ENCODE results near the gene CLCNKB. TPM values are rescaled to one million over a fixed set of nuclear protein-coding genes. Genes with fewer than 3 reads are reported as not detected.

The CLCNKB gene
- total RNA-seq, 1 donor from 2014 or later: not detected

GRCh38 chr1:16091296-16091695 is 47.7 kb downstream of the CLCNKB start:
- Histone ChIP-seq H3K4me3 (ENCODE audit: low read length in 3 of 3) (no peak overlapping the region), H3K36me3 (ENCODE audit: control insufficient read depth in 3 of 3, insufficient read depth in 3 of 3, low read length in 3 of 3) (no peaks in the 10 kb centered on the region), H3K27me3 (ENCODE audit: control insufficient read depth in 3 of 3, insufficient read depth in 3 of 3, low read length in 3 of 3) (peaks cover 5 to 12% (median 5%) of the 10 kb centered on the region in 3 donors), H3K9me3 (ENCODE audit: control insufficient read depth in 3 of 3, low read length in 3 of 3) (no peaks in the 10 kb centered on the region), H3K4me1 (ENCODE audit: control insufficient read depth in 3 of 3, insufficient read depth in 3 of 3, low read length in 3 of 3) (peaks cover 0 to 2% (median 0%) of the 10 kb centered on the region in 3 donors), H3K27ac (ENCODE audit: low read depth, low read length) (no peak overlapping the region), H3K9ac (ENCODE audit: low read depth in 1 of 3, low read length in 3 of 3) (no peak overlapping the region)

- Histone ChIP-seq H3K9ac (ENCODE audit: low read depth in 1 of 3, low read length in 3 of 3) (no peak overlapping the region), H3K9me3 (ENCODE audit: control insufficient read depth in 3 of 3, low read length in 3 of 3) (no peaks in the 10 kb centered on the region), H3K27me3 (ENCODE audit: control insufficient read depth in 3 of 3, insufficient read depth in 3 of 3, low read length in 3 of 3) (peaks cover 5 to 12% (median 10%) of the 10 kb centered on the region in 3 donors), H3K4me1 (ENCODE audit: control insufficient read depth in 3 of 3, insufficient read depth in 3 of 3, low read length in 3 of 3) (peaks cover 0 to 2% (median 0%) of the 10 kb centered on the region in 3 donors), H3K27ac (ENCODE audit: low read depth, low read length) (no peak overlapping the region), H3K4me3 (ENCODE audit: low read length in 3 of 3) (no peak overlapping the region), H3K36me3 (ENCODE audit: control insufficient read depth in 3 of 3, insufficient read depth in 3 of 3, low read length in 3 of 3) (no peaks in the 10 kb centered on the region)
Observed at GRCh38 chr1:16092097-16092922, 48.7 kb downstream of the CLCNKB start.

GRCh38 chr1:16092923-16093511 is 49.4 kb downstream of the CLCNKB start:
- H3K4me3 ChIP-seq (ENCODE audit: low read length in 3 of 3): no peak overlapping the region
- no peak overlapping the region for H3K27ac ChIP-seq (ENCODE audit: low read depth, low read length)
- H3K9ac ChIP-seq (ENCODE audit: low read depth in 1 of 3, low read length in 3 of 3): no peak overlapping the region
- H3K9me3 ChIP-seq (ENCODE audit: control insufficient read depth in 3 of 3, low read length in 3 of 3): no peaks in the 10 kb centered on the region
- no peaks in the 10 kb centered on the region for H3K36me3 ChIP-seq (ENCODE audit: control insufficient read depth in 3 of 3, insufficient read depth in 3 of 3, low read length in 3 of 3)
- peaks cover 0 to under 1% (median 0%) of the 10 kb centered on the region in 3 donors for H3K4me1 ChIP-seq (ENCODE audit: control insufficient read depth in 3 of 3, insufficient read depth in 3 of 3, low read length in 3 of 3)
- H3K27me3 ChIP-seq (ENCODE audit: control insufficient read depth in 3 of 3, insufficient read depth in 3 of 3, low read length in 3 of 3): peaks cover 5 to 12% (median 10%) of the 10 kb centered on the region in 3 donors

- no peaks in the 10 kb centered on the region for H3K36me3 ChIP-seq (ENCODE audit: control insufficient read depth in 3 of 3, insufficient read depth in 3 of 3, low read length in 3 of 3)
- H3K9ac ChIP-seq (ENCODE audit: low read depth in 1 of 3, low read length in 3 of 3): no peak overlapping the region
- peaks cover 5 to 12% (median 10%) of the 10 kb centered on the region in 3 donors for H3K27me3 ChIP-seq (ENCODE audit: control insufficient read depth in 3 of 3, insufficient read depth in 3 of 3, low read length in 3 of 3)
- no peaks in the 10 kb centered on the region for H3K4me1 ChIP-seq (ENCODE audit: control insufficient read depth in 3 of 3, insufficient read depth in 3 of 3, low read length in 3 of 3)
- H3K27ac ChIP-seq (ENCODE audit: low read depth, low read length): no peak overlapping the region
- H3K4me3 ChIP-seq (ENCODE audit: low read length in 3 of 3): no peak overlapping the region
- no peaks in the 10 kb centered on the region for H3K9me3 ChIP-seq (ENCODE audit: control insufficient read depth in 3 of 3, low read length in 3 of 3)
Observed at GRCh38 chr1:16093611-16094010, 50.0 kb downstream of the CLCNKB start.

- Histone ChIP-seq H3K4me3 (ENCODE audit: low read length in 3 of 3) (no peak overlapping the region), H3K36me3 (ENCODE audit: control insufficient read depth in 3 of 3, insufficient read depth in 3 of 3, low read length in 3 of 3) (no peaks in the 10 kb centered on the region), H3K9ac (ENCODE audit: low read depth in 1 of 3, low read length in 3 of 3) (no peak overlapping the region), H3K9me3 (ENCODE audit: control insufficient read depth in 3 of 3, low read length in 3 of 3) (no peaks in the 10 kb centered on the region), H3K4me1 (ENCODE audit: control insufficient read depth in 3 of 3, insufficient read depth in 3 of 3, low read length in 3 of 3) (no peaks in the 10 kb centered on the region), H3K27ac (ENCODE audit: low read depth, low read length) (no peak overlapping the region), H3K27me3 (ENCODE audit: control insufficient read depth in 3 of 3, insufficient read depth in 3 of 3, low read length in 3 of 3) (peaks cover 5 to 12% (median 10%) of the 10 kb centered on the region in 3 donors)
Observed at GRCh38 chr1:16094453-16095158, 51.0 kb downstream of the CLCNKB start.

- H3K9ac ChIP-seq (ENCODE audit: low read depth in 1 of 3, low read length in 3 of 3): no peak overlapping the region
- no peaks in the 10 kb centered on the region for H3K36me3 ChIP-seq (ENCODE audit: control insufficient read depth in 3 of 3, insufficient read depth in 3 of 3, low read length in 3 of 3)
- peaks cover 5 to 12% (median 10%) of the 10 kb centered on the region in 3 donors for H3K27me3 ChIP-seq (ENCODE audit: control insufficient read depth in 3 of 3, insufficient read depth in 3 of 3, low read length in 3 of 3)
Observed at GRCh38 chr1:16095447-16095846, 51.9 kb downstream of the CLCNKB start.

GRCh38 chr1:16099412-16099811 is 55.8 kb downstream of the CLCNKB start:
- Histone ChIP-seq H3K9ac (ENCODE audit: low read depth in 1 of 3, low read length in 3 of 3) (no peak overlapping the region), H3K36me3 (ENCODE audit: control insufficient read depth in 3 of 3, insufficient read depth in 3 of 3, low read length in 3 of 3) (no peaks in the 10 kb centered on the region), H3K4me3 (ENCODE audit: low read length in 3 of 3) (no peak overlapping the region), H3K4me1 (ENCODE audit: control insufficient read depth in 3 of 3, insufficient read depth in 3 of 3, low read length in 3 of 3) (no peaks in the 10 kb centered on the region), H3K9me3 (ENCODE audit: control insufficient read depth in 3 of 3, low read length in 3 of 3) (no peaks in the 10 kb centered on the region), H3K27me3 (ENCODE audit: control insufficient read depth in 3 of 3, insufficient read depth in 3 of 3, low read length in 3 of 3) (peaks cover 5 to 12% (median 10%) of the 10 kb centered on the region in 3 donors), H3K27ac (ENCODE audit: low read depth, low read length) (no peak overlapping the region)

More at GRCh38 chr1:16095447-16095846, 51.9 kb downstream of the CLCNKB start:
- Histone ChIP-seq H3K4me1 (ENCODE audit: control insufficient read depth in 3 of 3, insufficient read depth in 3 of 3, low read length in 3 of 3) (no peaks in the 10 kb centered on the region), H3K9me3 (ENCODE audit: control insufficient read depth in 3 of 3, low read length in 3 of 3) (no peaks in the 10 kb centered on the region), H3K27ac (ENCODE audit: low read depth, low read length) (no peak overlapping the region), H3K4me3 (ENCODE audit: low read length in 3 of 3) (no peak overlapping the region)

- Histone ChIP-seq H3K4me1 (ENCODE audit: control insufficient read depth in 3 of 3, insufficient read depth in 3 of 3, low read length in 3 of 3) (no peaks in the 10 kb centered on the region), H3K27ac (ENCODE audit: low read depth, low read length) (no peak overlapping the region), H3K4me3 (ENCODE audit: low read length in 3 of 3) (no peak overlapping the region), H3K27me3 (ENCODE audit: control insufficient read depth in 3 of 3, insufficient read depth in 3 of 3, low read length in 3 of 3) (peaks cover 0 to 4% (median 1%) of the 10 kb centered on the region in 3 donors), H3K9me3 (ENCODE audit: control insufficient read depth in 3 of 3, low read length in 3 of 3) (no peaks in the 10 kb centered on the region), H3K36me3 (ENCODE audit: control insufficient read depth in 3 of 3, insufficient read depth in 3 of 3, low read length in 3 of 3) (no peaks in the 10 kb centered on the region), H3K9ac (ENCODE audit: low read depth in 1 of 3, low read length in 3 of 3) (no peak overlapping the region)
Observed at GRCh38 chr1:16101623-16102022, 58.0 kb downstream of the CLCNKB start.
